SK-N-MC (cell line): ENCODE data around the gene STK40.

Experiments
- DNase-seq: peaks from one replicate; pipeline ENCODE4 v3.0.0-alpha.2; 2011; ENCODE audit warnings: low read depth, low spot score
- H3K27ac ChIP-seq: fragments of 200-600 bp; sonication (generic); 2 replicates; pipeline ENCODE4 v1.5.1; 2016; ENCODE audit warnings: mixed run types
- H3K36me3 ChIP-seq: fragments of 200-600 bp; sonication (generic); 2 replicates; pipeline ENCODE4 v1.6.1; 2017; ENCODE audit warnings: antibody characterized with exemption, low read length, mixed read lengths; ENCODE audit not compliant: insufficient read depth
- H3K4me3 ChIP-seq: fragments of 200-600 bp; sonication (generic); 2 replicates; pipeline ENCODE4 v1.5.1; 2016
- H3K9ac ChIP-seq: fragments of 200-600 bp; sonication (generic); 2 replicates; pipeline ENCODE4 v1.8.0; 2017; ENCODE audit warnings: mixed run types, mixed read lengths; ENCODE audit not compliant: insufficient read length
- H3K9me3 ChIP-seq: fragments of 200-600 bp; sonication (generic); 2 replicates; pipeline ENCODE4 v1.6.1; 2017; ENCODE audit warnings: low read depth, mild to moderate bottlenecking, antibody characterized with exemption, low read length, moderate library complexity, mixed read lengths
- EZH2 ChIP-seq: fragments of 200-600 bp; sonication (generic); IDR thresholded peaks from one replicate; pipeline ENCODE4 v1.6.1; 2017; ENCODE audit warnings: antibody characterized with exemption
- FOXP2 ChIP-seq: optimal IDR thresholded peaks from 2 replicates; pipeline ENCODE3; 2011; ENCODE audit warnings: mild to moderate bottlenecking, moderate library complexity; ENCODE audit not compliant: insufficient read depth; ENCODE audit errors: extremely low read length, control extremely low read depth
- POLR2AphosphoS5 ChIP-seq: IDR thresholded peaks from 2 replicates; pipeline ENCODE4 v1.6.1; 2012; ENCODE audit warnings: mild to moderate bottlenecking, low read depth, low read length, borderline replicate concordance

Gene STK40

GRCh38 chr1:36401602-36402503, 16.1 kb upstream of the STK40 start:
- no peak for TF ChIP-seq FOXP2
- no peak for TF ChIP-seq POLR2AphosphoS5
- TF ChIP-seq EZH2: no peak
- no peak for DNase-seq
- Histone ChIP-seq H3K9me3 (no peaks in the 10 kb centered on the region), H3K4me3 (peak overlapping the region; percentile 71), H3K27ac (peak overlapping the region; percentile 96), H3K9ac (peak overlapping the region; percentile 67), H3K36me3 (no peaks in the 10 kb centered on the region)

GRCh38 chr1:36400825-36401601, 15.3 kb upstream of the STK40 start:
- H3K27ac ChIP-seq: peak overlapping the region; percentile 96
- peak overlapping the region; percentile 71 for H3K4me3 ChIP-seq
- DNase-seq: no peak
- no peaks in the 10 kb centered on the region for H3K9me3 ChIP-seq
- no peaks in the 10 kb centered on the region for H3K36me3 ChIP-seq
- TF ChIP-seq EZH2: no peak
- no peak for TF ChIP-seq FOXP2
- no peak; the same call in 1 of the 2 replicates for TF ChIP-seq POLR2AphosphoS5
- peak overlapping the region; percentile 67 for H3K9ac ChIP-seq

GRCh38 chr1:36400514-36400824, 14.7 kb upstream of the STK40 start:
- H3K27ac ChIP-seq: peak overlapping the region; percentile 96; the same call in 1 of the 2 replicates
- no peak for DNase-seq
- H3K9me3 ChIP-seq: no peaks in the 10 kb centered on the region
- H3K4me3 ChIP-seq: peak overlapping the region; percentile 71; the same call in 1 of the 2 replicates
- H3K9ac ChIP-seq: no peak overlapping the region
- no peaks in the 10 kb centered on the region for H3K36me3 ChIP-seq
- TF ChIP-seq FOXP2: no peak
- no peak for TF ChIP-seq EZH2
- TF ChIP-seq POLR2AphosphoS5: no peak

- Histone ChIP-seq H3K4me3 (peak overlapping the region; percentile 95), H3K9me3 (no peaks in the 10 kb centered on the region), H3K27ac (peak overlapping the region; percentile 89), H3K9ac (peak overlapping the region; percentile 86), H3K36me3 (peaks cover 8% of the 10 kb centered on the region)
- TF ChIP-seq POLR2AphosphoS5 (no peak), EZH2 (no peak), FOXP2 (no peak)
- DNase-seq: no peak
Measured at GRCh38 chr1:36398370-36398977, 12.8 kb upstream of the STK40 start.

GRCh38 chr1:36397378-36398230, 11.9 kb upstream of the STK40 start, which contains the start of gene LSM10:
Gene LSM10, minus strand, starts transcription at chr1:36397908. Its CDS starts 3,779 bp downstream, at chr1:36394129.
- peak; percentile 72 for DNase-seq
- peaks cover 17% of the 10 kb centered on the region for H3K36me3 ChIP-seq
- H3K27ac ChIP-seq: peak within 1 kb of the TSS; percentile 89
- H3K9me3 ChIP-seq: no peaks in the 10 kb centered on the region
- H3K4me3 ChIP-seq: peak within 1 kb of the TSS; percentile 95
- peak within 1 kb of the TSS; percentile 86 for H3K9ac ChIP-seq
- TF ChIP-seq EZH2 (no peak), POLR2AphosphoS5 (peak; percentile 91), FOXP2 (no peak)

GRCh38 chr1:36397083-36397377, 11.3 kb upstream of the STK40 start:
- H3K9me3 ChIP-seq: no peaks in the 10 kb centered on the region
- H3K4me3 ChIP-seq: peak overlapping the region; percentile 95
- H3K36me3 ChIP-seq: peaks cover 21% of the 10 kb centered on the region
- no peak for DNase-seq
- peak overlapping the region; percentile 86 for H3K9ac ChIP-seq
- H3K27ac ChIP-seq: peak overlapping the region; percentile 75; the same call in 1 of the 2 replicates
- TF ChIP-seq EZH2: no peak
- TF ChIP-seq FOXP2: no peak
- no peak for TF ChIP-seq POLR2AphosphoS5

GRCh38 chr1:36396359-36396758, 10.6 kb upstream of the STK40 start:
- Histone ChIP-seq H3K9ac (no peak overlapping the region), H3K9me3 (no peaks in the 10 kb centered on the region), H3K27ac (no peak overlapping the region), H3K4me3 (peak overlapping the region; percentile 95), H3K36me3 (peaks cover 26% of the 10 kb centered on the region)
- TF ChIP-seq FOXP2: no peak
- no peak for TF ChIP-seq EZH2
- no peak for TF ChIP-seq POLR2AphosphoS5
- no peak for DNase-seq

GRCh38 chr1:36393686-36394085, 8.0 kb upstream of the STK40 start:
- Histone ChIP-seq H3K9ac (no peak overlapping the region), H3K9me3 (no peaks in the 10 kb centered on the region), H3K36me3 (peaks cover 38% of the 10 kb centered on the region), H3K27ac (no peak overlapping the region), H3K4me3 (no peak overlapping the region)
- TF ChIP-seq FOXP2: no peak
- no peak for TF ChIP-seq POLR2AphosphoS5
- no peak for TF ChIP-seq EZH2
- DNase-seq: no peak
